Left lung (tissue), 10 donors: ENCODE measurements around the gene PID1. TPM values are rescaled to one million over a fixed set of nuclear protein-coding genes. Genes with fewer than 3 reads are reported as not detected.
"Not testable (repeated sequence)": the region's sequence is repeated elsewhere in the genome, so short reads cannot be mapped to it uniquely, and the experiment has no call there.

Experiments used
- ATAC-seq: fragments of 200-7000 bp; cut with Tn5 transposase; one replicate; pipeline ENCODE4 v1.9.1; 2020; ENCODE audit warnings: moderate library complexity
- DNase-seq, 4 donors: peaks; one replicate each; pipeline ENCODE4 v3.0.0-alpha.2; 2013 to 2020
- H3K27ac ChIP-seq, 2 donors: fragments of 200-600 bp; sonication (generic) in 1 of 2; one replicate each; pipeline versions ENCODE4 v1.5.0 to v1.8.0; 2020 to 2021
- H3K27me3 ChIP-seq, 2 donors: fragments of 200-600 bp; sonication (generic) in 1 of 2; one replicate each; pipeline versions ENCODE4 v1.5.0 to v1.8.0; 2020 to 2021
- H3K36me3 ChIP-seq, 2 donors: fragments of 200-600 bp; sonication (generic) in 1 of 2; one replicate each; pipeline versions ENCODE4 v1.5.0 to v1.8.0; 2020 to 2021
- H3K4me1 ChIP-seq, 2 donors: fragments of 200-600 bp; one replicate each; pipeline ENCODE4 v1.8.0; 2021
- H3K4me3 ChIP-seq, 2 donors: fragments of 200-600 bp; sonication (generic) in 1 of 2; one replicate each; pipeline versions ENCODE4 v1.5.0 to v1.8.0; 2020 to 2021; ENCODE audit warnings: mild to moderate bottlenecking in 1 of 2
- H3K9me3 ChIP-seq, 2 donors: fragments of 200-600 bp; sonication (generic) in 1 of 2; one replicate each; pipeline versions ENCODE4 v1.5.0 to v1.8.0; 2020 to 2021
- CTCF ChIP-seq, 2 donors: fragments of 200-600 bp; sonication (generic) in 1 of 2; IDR thresholded peaks; one replicate each; pipeline versions ENCODE4 v1.5.0 to v1.8.0; 2021; ENCODE audit warnings: antibody characterized with exemption in 2 of 2
- intact Hi-C, 2 donors: fragments of 100-400 bp; cut with DNase I; formaldehyde crosslinking; loops; one replicate each; pipeline versions ENCODE4 v1.11.2 to v1.14.2; 2022
- polyA plus RNA-seq, 6 donors: library from polyadenylated mRNA; unstranded; fragments of 120-200 nt; gene quantifications; one replicate each; pipeline ENCODE4 v1.2.1, GENCODE V29; 2013; ENCODE audit not compliant: insufficient read length in 6 of 6
- total RNA-seq, 2 donors: library from RNA; stranded (reverse); fragmentation: NEBNext Ultra II Directional; extraction: Animal tissue kit (Norgen Biotek cat#: 25700); gene quantifications; one replicate each; pipeline ENCODE4 v1.2.1, GENCODE V29; 2021
- donor health status: DM: no; HTN: yes; CAD: no.
- donor health status: DM: no; HTN: no; CAD: no.

PID1 gene
- total and polyA plus RNA-seq, 8 donors: 19.7 to 47.8 (median 27.4) TPM

GRCh38 chr2:229195346-229195947 lies 75.6 kb downstream of the PID1 start:
- no peak for TF ChIP-seq CTCF (IDR thresholded peaks at IDR 0.05)
- no peaks in the 10 kb centered on the region for H3K36me3 ChIP-seq
- no peaks in the 10 kb centered on the region for H3K4me1 ChIP-seq
- DNase-seq (no peak), ATAC-seq (no peak)
- H3K4me3 ChIP-seq: no peak overlapping the region
- intact Hi-C loops: no loop called here
- H3K27me3 ChIP-seq: no peaks in the 10 kb centered on the region
- no peaks in the 10 kb centered on the region for H3K9me3 ChIP-seq
- no peak overlapping the region for H3K27ac ChIP-seq

GRCh38 chr2:229193281-229193680 lies 77.8 kb downstream of the PID1 start:
- H3K36me3 ChIP-seq: no peaks in the 10 kb centered on the region
- intact Hi-C loops: no loop called here
- no peak for TF ChIP-seq CTCF (IDR thresholded peaks at IDR 0.05)
- H3K4me1 ChIP-seq: no peaks in the 10 kb centered on the region
- H3K27me3 ChIP-seq: no peaks in the 10 kb centered on the region
- ATAC-seq (no peak), DNase-seq (no peak)
- H3K4me3 ChIP-seq: no peak overlapping the region
- H3K9me3 ChIP-seq: no peaks in the 10 kb centered on the region
- no peak overlapping the region for H3K27ac ChIP-seq

- no peak for DNase-seq
- H3K4me3 ChIP-seq: no peak overlapping the region
- no peak for TF ChIP-seq CTCF (IDR thresholded peaks at IDR 0.05)
- no peaks in the 10 kb centered on the region for H3K27me3 ChIP-seq
- H3K36me3 ChIP-seq: no peaks in the 10 kb centered on the region
- intact Hi-C loops: no loop called here
- no peak overlapping the region for H3K27ac ChIP-seq
- no peak for ATAC-seq
- no peaks in the 10 kb centered on the region for H3K4me1 ChIP-seq
- H3K9me3 ChIP-seq: peaks cover 0 to 11% of the 10 kb centered on the region in 2 donors
These were observed 79.7 kb downstream of the PID1 start for GRCh38 chr2:229191413-229191812.

GRCh38 chr2:229187123-229187522 lies 84.0 kb downstream of the PID1 start:
- H3K9me3 ChIP-seq: peaks cover 0 to 21% of the 10 kb centered on the region in 2 donors

GRCh38 chr2:229181641-229182040 lies 89.4 kb downstream of the PID1 start:
- no peak for DNase-seq

More at GRCh38 chr2:229187123-229187522, 84.0 kb downstream of the PID1 start:
- DNase-seq, H3K4me3 ChIP-seq, intact Hi-C loops, ATAC-seq, H3K4me1 ChIP-seq, H3K27me3 ChIP-seq, H3K27ac ChIP-seq, H3K36me3 ChIP-seq: not testable (repeated sequence)

More at GRCh38 chr2:229181641-229182040, 89.4 kb downstream of the PID1 start:
- TF ChIP-seq CTCF (IDR thresholded peaks at IDR 0.05): no peak
- H3K27me3 ChIP-seq: no peaks in the 10 kb centered on the region
- no peak overlapping the region for H3K27ac ChIP-seq
- ATAC-seq: no peak
- no peaks in the 10 kb centered on the region for H3K4me1 ChIP-seq
- no peak overlapping the region for H3K4me3 ChIP-seq
- intact Hi-C loops: no loop called here
- no peaks in the 10 kb centered on the region for H3K36me3 ChIP-seq
- peaks cover 0 to 12% of the 10 kb centered on the region in 2 donors for H3K9me3 ChIP-seq
